Choroid plexus epithelial cell (primary cell): ENCODE results near the gene MAPK8.
A peak's percentile ranks its signal among the peaks of the same experiment; 100 is the strongest.

Source experiments
- DNase-seq: peaks from one replicate; pipeline ENCODE4 v3.0.0-alpha.2; 2010; ENCODE audit warnings: low read depth
- H3K4me3 ChIP-seq: 2 replicates; pipeline ENCODE4 v1.5.1; 2011; ENCODE audit warnings: low read depth, mild to moderate bottlenecking, control low read depth, low read length, moderate library complexity
- CTCF ChIP-seq: conservative IDR thresholded peaks from 2 replicates; pipeline ENCODE4 v1.5.1; 2011; ENCODE audit warnings: low read depth, mild to moderate bottlenecking, control low read depth, inconsistent platforms, low read length, moderate library complexity

The MAPK8 gene

GRCh38 chr10:48314107-48314506 lies 7.6 kb downstream of the MAPK8 start:
- TF ChIP-seq CTCF, result no peak
- no peak for DNase-seq
- no peak overlapping the region for H3K4me3 ChIP-seq

GRCh38 chr10:48316236-48316635 lies 9.8 kb downstream of the MAPK8 start:
- TF ChIP-seq CTCF, result no peak
- no peak for DNase-seq
- no peak overlapping the region for H3K4me3 ChIP-seq

GRCh38 chr10:48317321-48317990 lies 11.0 kb downstream of the MAPK8 start:
- no peak overlapping the region for H3K4me3 ChIP-seq
- no peak for DNase-seq
- TF ChIP-seq CTCF, result no peak

GRCh38 chr10:48322017-48322416 lies 15.5 kb downstream of the MAPK8 start:
- DNase-seq, result no peak
- TF ChIP-seq CTCF, result no peak
- no peak overlapping the region for H3K4me3 ChIP-seq

- H3K4me3 ChIP-seq, result no peak overlapping the region
- DNase-seq, result no peak
- TF ChIP-seq CTCF, result no peak
Observed at GRCh38 chr10:48324580-48324979, 18.1 kb downstream of the MAPK8 start.

- DNase-seq, result peak; percentile 74
- no peak for TF ChIP-seq CTCF
- H3K4me3 ChIP-seq, result no peak overlapping the region
Observed at GRCh38 chr10:48330269-48330668, 23.8 kb downstream of the MAPK8 start.

- TF ChIP-seq CTCF, result no peak
- H3K4me3 ChIP-seq, result no peak overlapping the region
- no peak for DNase-seq
Observed at GRCh38 chr10:48331436-48331835, 25.0 kb downstream of the MAPK8 start.
